ENCODE results near the gene FNDC3B.

- TF ChIP-seq GATA3 (IDR thresholded peaks at IDR 0.05; ENCODE audit: low read depth, low read length) (no peak), GATA2 (IDR thresholded peaks at IDR 0.05; ENCODE audit: low read depth, low read length) (no peak)
Observed at GRCh38 chr3:172347895-172348679, 308.7 kb downstream of the FNDC3B start.
